ENCODE results near the gene FASN. TPM values are rescaled to one million over a fixed set of nuclear protein-coding genes. Genes with fewer than 3 reads are reported as not detected.

FASN gene
- total RNA-seq, 6 experiments from 2014 or later, result 76.5 to 290 (median 217) TPM

GRCh38 chr17:82055965-82056728 is 41.9 kb downstream of the FASN start:
- intact Hi-C loops (cut with DNase I), result no loop called here

DNA sequence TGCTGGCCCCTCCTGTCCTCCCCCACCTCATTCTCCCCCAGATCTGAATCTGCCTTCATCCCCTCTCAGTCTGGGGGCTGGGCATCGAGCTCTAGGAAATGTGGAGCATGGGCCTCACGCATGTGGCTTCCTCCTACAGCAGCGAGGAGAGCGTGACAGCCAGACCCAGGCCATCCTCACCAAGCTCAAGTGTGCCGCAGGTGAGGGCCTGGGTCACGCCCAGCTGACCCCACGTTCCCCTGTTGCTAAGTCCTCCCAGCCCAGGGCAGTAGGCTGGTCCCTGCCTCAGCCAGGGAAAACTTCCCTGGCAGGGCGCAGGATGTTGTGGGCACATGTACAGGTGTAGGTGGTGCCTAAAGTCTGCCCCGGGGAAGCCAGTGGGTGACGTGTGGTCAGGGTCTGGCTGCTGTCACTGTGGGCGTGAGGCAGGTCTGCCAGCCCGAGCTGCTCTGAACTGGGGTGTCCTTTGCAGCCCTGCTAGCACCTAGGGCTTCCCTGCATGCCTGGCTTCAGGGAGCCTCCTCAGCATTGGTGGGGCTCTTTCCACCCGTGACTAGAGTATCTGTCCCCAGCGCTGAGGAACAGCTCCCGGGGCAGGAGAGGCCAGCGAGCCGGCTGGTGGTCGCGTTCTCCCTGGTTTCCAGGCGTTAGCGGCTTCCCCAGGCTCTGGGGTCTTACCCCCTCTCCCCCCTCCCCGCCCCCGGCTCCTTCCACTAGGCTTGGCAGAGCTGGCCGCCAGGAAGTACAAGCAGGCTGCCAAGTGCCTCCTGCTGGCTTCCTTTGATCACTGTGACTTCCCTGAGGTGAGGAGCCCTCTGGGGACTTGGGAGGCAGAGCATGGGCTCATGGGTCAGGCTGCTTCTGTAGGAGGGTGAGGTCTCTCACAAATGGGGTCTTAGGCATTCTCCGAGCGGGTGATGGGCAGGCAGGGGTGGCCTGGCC is 42.7 kb downstream of the FASN start:
- WGBS (ENCODE audit: insufficient coverage, low coverage, low lambda C conversion rate, missing lambda C conversion rate), result 80% methylated on average over 1 of the region's 26 CpGs
- H3K36me3 ChIP-seq, result peaks cover 0 to 45% (median 0%) of the 10 kb centered on the region in 4 donors
- intact Hi-C loops (cut with DNase I), result no loop called here

More at GRCh38 chr17:82055965-82056728, 41.9 kb downstream of the FASN start:
- TF ChIP-seq, protein P1, sequence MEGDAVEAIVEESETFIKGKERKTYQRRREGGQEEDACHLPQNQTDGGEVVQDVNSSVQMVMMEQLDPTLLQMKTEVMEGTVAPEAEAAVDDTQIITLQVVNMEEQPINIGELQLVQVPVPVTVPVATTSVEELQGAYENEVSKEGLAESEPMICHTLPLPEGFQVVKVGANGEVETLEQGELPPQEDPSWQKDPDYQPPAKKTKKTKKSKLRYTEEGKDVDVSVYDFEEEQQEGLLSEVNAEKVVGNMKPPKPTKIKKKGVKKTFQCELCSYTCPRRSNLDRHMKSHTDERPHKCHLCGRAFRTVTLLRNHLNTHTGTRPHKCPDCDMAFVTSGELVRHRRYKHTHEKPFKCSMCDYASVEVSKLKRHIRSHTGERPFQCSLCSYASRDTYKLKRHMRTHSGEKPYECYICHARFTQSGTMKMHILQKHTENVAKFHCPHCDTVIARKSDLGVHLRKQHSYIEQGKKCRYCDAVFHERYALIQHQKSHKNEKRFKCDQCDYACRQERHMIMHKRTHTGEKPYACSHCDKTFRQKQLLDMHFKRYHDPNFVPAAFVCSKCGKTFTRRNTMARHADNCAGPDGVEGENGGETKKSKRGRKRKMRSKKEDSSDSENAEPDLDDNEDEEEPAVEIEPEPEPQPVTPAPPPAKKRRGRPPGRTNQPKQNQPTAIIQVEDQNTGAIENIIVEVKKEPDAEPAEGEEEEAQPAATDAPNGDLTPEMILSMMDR (IDR thresholded peaks at IDR 0.05), result no peak
- no peak for TF ChIP-seq POLR2A (IDR thresholded peaks at IDR 0.05)
- DNase-seq (peak in 1 of 3 donors; percentile 39), ATAC-seq (no peak)
- no peaks in the 10 kb centered on the region for H3K9me3 ChIP-seq
- WGBS (ENCODE audit: insufficient coverage, low coverage, low lambda C conversion rate, missing lambda C conversion rate), result 85% methylated on average over 4 of the region's 28 CpGs
- H3K27me3 ChIP-seq, result no peaks in the 10 kb centered on the region
- no peak overlapping the region for H3K4me3 ChIP-seq
- H3K4me1 ChIP-seq, result peaks cover 0 to 13% (median 3%) of the 10 kb centered on the region in 4 donors
- H3K27ac ChIP-seq, result no peak overlapping the region
- peaks cover 0 to 53% (median 0%) of the 10 kb centered on the region in 4 donors for H3K36me3 ChIP-seq

DNA sequence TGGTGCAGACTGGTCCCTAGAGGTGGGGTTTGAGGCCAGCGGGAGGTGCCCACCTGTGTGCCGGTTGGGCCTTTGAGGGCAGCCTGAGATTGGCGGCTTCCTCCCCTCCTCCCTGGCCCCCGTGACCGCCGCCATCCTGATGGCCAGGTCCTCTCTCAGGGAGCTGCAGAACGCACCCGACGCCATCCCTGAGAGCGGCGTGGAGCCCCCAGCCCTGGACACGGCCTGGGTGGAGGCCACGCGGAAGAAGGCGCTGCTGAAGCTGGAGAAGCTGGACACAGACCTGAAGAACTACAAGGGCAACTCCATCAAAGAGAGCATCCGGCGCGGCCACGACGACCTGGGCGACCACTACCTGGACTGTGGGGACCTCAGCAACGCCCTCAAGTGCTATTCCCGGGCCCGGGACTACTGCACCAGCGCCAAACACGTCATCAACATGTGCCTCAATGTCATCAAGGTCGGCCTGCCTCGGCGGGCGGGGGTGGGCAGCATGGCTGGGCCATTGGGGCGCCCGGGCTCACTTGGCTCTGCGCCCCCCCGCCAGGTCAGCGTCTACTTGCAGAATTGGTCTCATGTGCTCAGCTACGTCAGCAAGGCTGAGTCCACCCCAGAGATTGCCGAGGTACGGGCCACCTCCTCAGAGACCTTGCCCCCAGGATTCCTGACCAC is 43.5 kb downstream of the FASN start:
- Histone ChIP-seq H3K4me1 (peaks cover 0 to 13% (median 6%) of the 10 kb centered on the region in 4 donors), H3K27me3 (no peaks in the 10 kb centered on the region), H3K4me3 (no peak overlapping the region), H3K36me3 (peaks cover 0 to 41% (median 0%) of the 10 kb centered on the region in 4 donors), H3K9me3 (no peaks in the 10 kb centered on the region), H3K27ac (no peak overlapping the region)
- intact Hi-C loops (cut with DNase I), result no loop called here
- WGBS (ENCODE audit: insufficient coverage, low coverage, low lambda C conversion rate, missing lambda C conversion rate), result no CpG with 5 or more reads among the region's 38 CpGs
- no peak for TF ChIP-seq POLR2A (IDR thresholded peaks at IDR 0.05)
- TF ChIP-seq, protein P1 (IDR thresholded peaks at IDR 0.05), result no peak
- ATAC-seq, result no peak
- DNase-seq, result peak in 1 of 3 donors; percentile 56

More for the DNA sequence above, 42.7 kb downstream of the FASN start:
- ATAC-seq (no peak), DNase-seq (peak in 1 of 3 donors; percentile 38)
- Histone ChIP-seq H3K9me3 (no peaks in the 10 kb centered on the region), H3K27ac (no peak overlapping the region), H3K4me1 (peaks cover 0 to 13% (median 6%) of the 10 kb centered on the region in 4 donors), H3K4me3 (no peak overlapping the region), H3K27me3 (no peaks in the 10 kb centered on the region)
- TF ChIP-seq POLR2A (IDR thresholded peaks at IDR 0.05), result no peak

DNA sequence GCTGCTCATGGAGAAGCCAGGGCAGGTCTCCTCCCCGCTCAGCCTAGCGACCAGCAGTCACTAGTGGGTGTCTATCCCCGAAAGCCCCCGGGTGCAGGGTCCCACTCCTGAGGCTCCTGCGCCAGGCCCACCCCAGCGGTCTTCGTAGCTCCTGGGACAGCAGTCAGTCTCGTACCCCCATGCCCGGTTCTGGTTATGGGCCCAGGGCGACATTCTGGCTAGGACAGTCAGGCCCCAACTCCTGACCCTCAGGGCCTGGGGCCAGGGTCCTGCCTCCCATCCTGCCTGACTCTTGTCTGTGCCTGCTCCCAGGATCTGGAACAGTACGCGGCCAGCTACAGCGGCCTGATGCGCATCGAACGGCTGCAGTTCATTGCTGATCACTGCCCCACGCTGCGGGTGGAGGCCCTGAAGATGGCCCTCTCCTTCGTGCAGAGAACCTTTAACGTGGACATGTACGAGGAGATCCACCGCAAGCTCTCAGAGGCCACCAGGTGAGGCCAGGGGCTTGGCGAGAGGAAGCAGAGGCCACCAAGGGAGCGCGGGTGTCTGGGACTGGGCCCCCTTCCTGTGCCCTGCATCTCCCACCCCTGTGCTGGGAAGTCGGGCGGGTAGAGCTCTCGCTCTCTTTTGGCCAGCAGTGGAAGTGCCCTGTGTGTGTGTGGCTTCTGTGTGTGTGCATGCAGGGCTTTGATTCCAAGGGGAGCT is 44.3 kb downstream of the FASN start:
- H3K36me3 ChIP-seq, result peaks cover 0 to 37% (median 0%) of the 10 kb centered on the region in 4 donors
- no peaks in the 10 kb centered on the region for H3K9me3 ChIP-seq
- H3K27ac ChIP-seq, result no peak overlapping the region
- H3K4me3 ChIP-seq, result no peak overlapping the region
- no peaks in the 10 kb centered on the region for H3K27me3 ChIP-seq
- intact Hi-C loops (cut with DNase I), result no loop called here
- ATAC-seq (no peak), DNase-seq (peak in 1 of 3 donors; percentile 49)
- TF ChIP-seq, protein P1 (IDR thresholded peaks at IDR 0.05), result no peak
- TF ChIP-seq POLR2A (IDR thresholded peaks at IDR 0.05), result no peak
- H3K4me1 ChIP-seq, result peaks cover 0 to 14% (median 6%) of the 10 kb centered on the region in 4 donors
- WGBS (ENCODE audit: insufficient coverage, low coverage, low lambda C conversion rate, missing lambda C conversion rate), result 80% methylated on average over 2 of the region's 28 CpGs

All from right lobe of liver (tissue), 6 donors.